Stimulated activated CD4-positive, alpha-beta T cell treated with anti-CD3 and anti-CD28 coated beads, Interleukin-2, amount 100 ng/mL, for 24 hours (primary cell): Measurements from ENCODE around the gene KAZN.

Experiments used
- DNase-seq, 2 donors: peaks; one replicate each; pipeline ENCODE4 v3.0.0-alpha.2; 2020

The KAZN gene

GRCh38 chr1:14923727-14924452, 325.4 kb downstream of the KAZN start:
- peak in 1 of 2 donors; percentile 47 for DNase-seq

- DNase-seq = peak in 1 of 2 donors; percentile 41
Measured at GRCh38 chr1:14924455-14925331, 326.2 kb downstream of the KAZN start.

- no peak for DNase-seq
Measured at GRCh38 chr1:14925336-14926136, 327.1 kb downstream of the KAZN start.

- DNase-seq = no peak
Measured at GRCh38 chr1:14926229-14926628, 327.7 kb downstream of the KAZN start.

GRCh38 chr1:14926818-14927575, 328.5 kb downstream of the KAZN start:
- DNase-seq = no peak

- DNase-seq = no peak
Measured at GRCh38 chr1:14928412-14928811, 329.9 kb downstream of the KAZN start.

- no peak for DNase-seq
Measured at GRCh38 chr1:14928886-14929546, 330.5 kb downstream of the KAZN start.

GRCh38 chr1:14929547-14930246, 331.2 kb downstream of the KAZN start:
- no peak for DNase-seq

- DNase-seq = no peak
Measured at GRCh38 chr1:14930247-14930965, 331.9 kb downstream of the KAZN start.

- DNase-seq = no peak
Measured at GRCh38 chr1:14932034-14932638, 333.7 kb downstream of the KAZN start.

- no peak for DNase-seq
Measured at GRCh38 chr1:14934867-14935266, 336.4 kb downstream of the KAZN start.

GRCh38 chr1:14936815-14937214, 338.3 kb downstream of the KAZN start:
- DNase-seq = no peak

GRCh38 chr1:14937288-14937949, 338.9 kb downstream of the KAZN start:
- no peak for DNase-seq

- DNase-seq = no peak
Measured at GRCh38 chr1:14939527-14940284, 341.2 kb downstream of the KAZN start.

GRCh38 chr1:14940285-14940870, 341.9 kb downstream of the KAZN start:
- DNase-seq = no peak

GRCh38 chr1:14941864-14942263, 343.4 kb downstream of the KAZN start:
- DNase-seq = no peak

GRCh38 chr1:14944471-14944985, 346.0 kb downstream of the KAZN start:
- no peak for DNase-seq
